ENCODE data around the gene NEDD4L.

The NEDD4L gene

DNA sequence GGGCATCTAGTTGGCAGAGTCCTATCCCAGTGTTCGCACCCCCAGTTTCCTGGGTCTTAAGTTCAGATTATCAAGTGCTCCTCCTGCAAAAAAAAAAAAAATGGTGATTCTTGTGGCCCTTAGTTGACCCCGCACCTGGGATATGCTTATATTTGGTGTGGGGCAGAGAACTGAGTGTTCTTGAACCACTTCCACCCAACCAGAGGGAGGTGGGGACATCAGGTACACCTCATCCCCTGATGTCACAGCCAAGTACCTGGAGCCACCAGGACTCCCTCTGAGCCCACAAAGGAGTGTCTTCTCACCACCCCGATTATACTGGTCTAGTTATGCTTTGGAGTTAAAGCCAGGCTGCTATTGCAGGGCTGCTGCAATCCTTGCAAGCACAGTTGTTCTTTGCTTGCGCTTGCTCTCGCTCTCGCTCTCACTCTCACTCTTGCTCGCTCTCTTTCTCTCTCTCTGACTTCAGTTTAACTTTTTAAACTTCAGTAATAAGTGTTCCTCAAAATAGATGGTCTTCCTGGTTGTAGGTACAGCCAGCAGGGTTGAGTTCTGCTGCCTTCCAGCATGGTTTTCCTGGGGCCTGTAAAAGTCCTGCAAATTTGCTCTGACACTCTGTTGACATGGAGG, 265.7 kb downstream of the NEDD4L start:
- no peak overlapping the region for H3K4me3 ChIP-seq (ENCODE audit: insufficient read length, low read depth)
- H3K36me3 ChIP-seq (ENCODE audit: insufficient read depth, insufficient read length, low read length) = no peaks in the 10 kb centered on the region
- peaks cover 15% of the 10 kb centered on the region for H3K9me3 ChIP-seq (ENCODE audit: insufficient read depth, low read length)
- DNase-seq (ENCODE audit: low read depth, low spot score) = no peak
- TF ChIP-seq SUZ12 (IDR thresholded peaks at IDR 0.05; ENCODE audit: extremely low read depth, insufficient read depth, insufficient read length) (no peak), ZNF274 (IDR thresholded peaks at IDR 0.05; ENCODE audit: low read depth, low read length) (no peak), YY1 (IDR thresholded peaks at IDR 0.05; ENCODE audit: insufficient read depth, insufficient read length) (no peak)
- no peak overlapping the region for H3K9ac ChIP-seq (ENCODE audit: insufficient read length, low read depth)
- no peaks in the 10 kb centered on the region for H3K27me3 ChIP-seq (ENCODE audit: insufficient read depth, insufficient read length)
- peaks cover 4% of the 10 kb centered on the region for H3K4me1 ChIP-seq (ENCODE audit: insufficient read depth, insufficient read length)

DNA sequence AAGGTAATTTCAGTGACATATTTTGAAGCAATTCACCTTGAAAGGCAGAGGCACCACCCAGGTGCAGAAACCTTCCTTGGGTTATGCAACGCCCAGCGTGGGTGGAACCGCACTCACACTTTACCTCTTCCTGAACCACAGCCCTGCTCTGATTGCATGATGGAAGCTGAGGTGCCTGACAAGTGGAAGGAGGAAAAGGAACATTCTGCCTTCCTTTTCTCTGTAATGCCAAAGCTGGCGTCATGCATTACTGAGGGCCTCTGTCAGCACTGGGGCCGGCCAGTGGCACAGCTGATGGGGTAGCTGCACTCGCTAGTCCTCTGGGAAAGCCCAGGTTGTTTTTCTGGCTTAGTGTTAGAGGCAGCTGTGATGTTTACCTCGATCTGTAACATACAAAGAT, 266.5 kb downstream of the NEDD4L start:
- Histone ChIP-seq H3K27me3 (ENCODE audit: insufficient read depth, insufficient read length) (no peaks in the 10 kb centered on the region), H3K9ac (ENCODE audit: insufficient read length, low read depth) (no peak overlapping the region), H3K36me3 (ENCODE audit: insufficient read depth, insufficient read length, low read length) (no peaks in the 10 kb centered on the region), H3K4me3 (ENCODE audit: insufficient read length, low read depth) (no peak overlapping the region), H3K4me1 (ENCODE audit: insufficient read depth, insufficient read length) (peaks cover 4% of the 10 kb centered on the region), H3K9me3 (ENCODE audit: insufficient read depth, low read length) (peaks cover 9% of the 10 kb centered on the region)
- no peak for DNase-seq (ENCODE audit: low read depth, low spot score)
- no peak for TF ChIP-seq SUZ12 (IDR thresholded peaks at IDR 0.05; ENCODE audit: extremely low read depth, insufficient read depth, insufficient read length)
- no peak for TF ChIP-seq ZNF274 (IDR thresholded peaks at IDR 0.05; ENCODE audit: low read depth, low read length)

DNA sequence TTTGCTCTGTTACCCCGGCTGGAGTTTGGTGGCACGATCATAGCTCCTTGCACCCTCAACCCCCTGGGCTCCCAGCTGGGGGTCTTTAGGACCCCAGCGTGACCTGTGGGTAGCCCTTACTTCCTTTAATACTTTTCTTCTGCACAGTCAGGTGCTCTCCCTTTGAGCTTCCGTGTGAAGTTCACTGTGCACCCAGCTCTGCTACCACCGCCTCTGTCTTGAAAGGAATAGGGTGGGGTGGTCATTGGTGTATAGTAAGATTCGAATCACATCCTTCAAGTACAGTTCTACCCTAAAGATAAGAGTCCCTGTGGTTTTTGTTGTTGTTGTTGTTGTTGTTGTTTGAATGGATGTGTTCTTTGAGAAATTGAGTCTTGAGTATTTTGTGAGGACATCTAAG, 267.4 kb downstream of the NEDD4L start:
- no peaks in the 10 kb centered on the region for H3K27me3 ChIP-seq (ENCODE audit: insufficient read depth, insufficient read length)
- H3K9me3 ChIP-seq (ENCODE audit: insufficient read depth, low read length) = 0 out of 2 replicates have a peak, but pooled peaks cover under 1% of the 10 kb centered on the region
- no peak overlapping the region for H3K9ac ChIP-seq (ENCODE audit: insufficient read length, low read depth)
- TF ChIP-seq ZNF274 (IDR thresholded peaks at IDR 0.05; ENCODE audit: low read depth, low read length) = no peak
- H3K4me3 ChIP-seq (ENCODE audit: insufficient read length, low read depth) = no peak overlapping the region
- no peak for DNase-seq (ENCODE audit: low read depth, low spot score)
- peaks cover 8% of the 10 kb centered on the region for H3K4me1 ChIP-seq (ENCODE audit: insufficient read depth, insufficient read length)
- H3K36me3 ChIP-seq (ENCODE audit: insufficient read depth, insufficient read length, low read length) = peaks cover 5% of the 10 kb centered on the region

DNA sequence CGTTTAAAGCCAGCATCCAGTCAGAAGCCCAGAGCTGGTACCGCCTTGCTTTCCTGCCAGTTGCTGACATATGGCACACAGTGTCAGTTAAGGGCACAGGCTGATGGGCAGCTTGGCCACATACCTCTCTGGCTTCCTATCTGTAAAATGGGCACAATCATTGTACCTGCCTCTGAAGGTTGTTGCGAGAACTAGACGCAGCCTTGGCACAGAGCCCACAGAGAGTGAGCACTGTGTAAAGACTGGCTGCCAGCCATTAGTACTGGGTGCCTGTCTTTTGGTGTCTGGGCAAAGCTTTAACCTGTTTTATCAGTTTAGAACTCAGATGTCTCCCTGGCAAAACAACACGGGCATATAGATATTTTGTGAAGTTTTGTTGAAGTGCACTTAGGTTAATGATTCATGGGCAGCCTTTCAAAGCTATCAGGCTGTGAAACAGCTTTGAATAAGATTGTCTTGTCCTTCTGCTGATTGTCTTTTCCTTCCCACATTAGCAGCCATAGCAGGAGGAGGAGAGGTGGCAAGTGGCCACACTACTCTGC, 269.5 kb downstream of the NEDD4L start:
- Histone ChIP-seq H3K36me3 (ENCODE audit: insufficient read depth, insufficient read length, low read length) (peaks cover 6% of the 10 kb centered on the region), H3K9me3 (ENCODE audit: insufficient read depth, low read length) (no peaks in the 10 kb centered on the region), H3K4me1 (ENCODE audit: insufficient read depth, insufficient read length) (peaks cover 7% of the 10 kb centered on the region), H3K27me3 (ENCODE audit: insufficient read depth, insufficient read length) (no peaks in the 10 kb centered on the region), H3K4me3 (ENCODE audit: insufficient read length, low read depth) (no peak overlapping the region), H3K9ac (ENCODE audit: insufficient read length, low read depth) (no peak overlapping the region)
- DNase-seq (ENCODE audit: low read depth, low spot score) = no peak
- no peak for TF ChIP-seq SUZ12 (IDR thresholded peaks at IDR 0.05; ENCODE audit: extremely low read depth, insufficient read depth, insufficient read length)
- no peak for TF ChIP-seq YY1 (IDR thresholded peaks at IDR 0.05; ENCODE audit: insufficient read depth, insufficient read length)
- no peak for TF ChIP-seq ZNF274 (IDR thresholded peaks at IDR 0.05; ENCODE audit: low read depth, low read length)

DNA sequence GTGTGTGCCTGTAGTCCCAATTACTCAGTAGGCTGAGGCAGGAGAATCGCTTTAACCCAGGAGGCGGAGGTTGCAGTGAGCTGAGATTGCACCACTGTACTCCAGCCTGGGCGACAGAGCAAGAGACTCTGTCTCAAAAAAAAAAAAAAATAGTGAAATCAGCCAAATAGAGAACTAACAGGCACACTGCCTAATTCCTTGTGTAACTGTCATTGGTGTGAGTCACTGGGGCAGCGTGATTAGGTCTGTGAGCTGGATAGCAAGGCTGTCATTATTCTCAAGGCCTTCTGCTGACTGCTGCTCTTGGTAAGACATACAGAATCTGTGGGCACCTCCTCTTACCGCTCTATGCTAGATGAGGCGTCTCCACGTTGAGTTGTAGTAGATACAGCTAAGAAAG, 270.3 kb downstream of the NEDD4L start:
- TF ChIP-seq ZNF274 (IDR thresholded peaks at IDR 0.05; ENCODE audit: low read depth, low read length) (no peak), YY1 (IDR thresholded peaks at IDR 0.05; ENCODE audit: insufficient read depth, insufficient read length) (no peak), SUZ12 (IDR thresholded peaks at IDR 0.05; ENCODE audit: extremely low read depth, insufficient read depth, insufficient read length) (no peak)
- Histone ChIP-seq H3K36me3 (ENCODE audit: insufficient read depth, insufficient read length, low read length) (peaks cover 6% of the 10 kb centered on the region), H3K9me3 (ENCODE audit: insufficient read depth, low read length) (no peaks in the 10 kb centered on the region), H3K9ac (ENCODE audit: insufficient read length, low read depth) (no peak overlapping the region), H3K4me1 (ENCODE audit: insufficient read depth, insufficient read length) (peaks cover 7% of the 10 kb centered on the region), H3K27me3 (ENCODE audit: insufficient read depth, insufficient read length) (no peaks in the 10 kb centered on the region), H3K4me3 (ENCODE audit: insufficient read length, low read depth) (no peak overlapping the region)
- DNase-seq (ENCODE audit: low read depth, low spot score) = no peak

DNA sequence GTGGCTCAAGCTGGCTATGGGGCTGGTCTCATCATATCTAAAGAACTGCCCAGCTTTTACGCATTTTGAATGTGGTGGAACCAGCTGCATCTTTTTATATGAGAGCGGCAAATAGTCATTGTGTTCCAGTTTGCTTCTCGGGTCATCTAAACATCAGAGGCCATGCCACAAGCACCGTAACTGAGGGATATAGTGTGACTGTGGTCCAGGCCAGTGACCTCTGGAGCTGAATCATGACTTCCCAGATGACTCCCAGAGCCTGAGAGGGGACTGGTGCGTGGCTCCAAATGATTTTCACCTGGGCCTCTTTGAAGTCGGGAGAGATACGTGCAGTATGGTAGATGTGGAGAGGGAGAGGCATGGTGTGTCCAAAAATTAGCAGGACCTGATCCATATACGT, 271.0 kb downstream of the NEDD4L start:
- no peak overlapping the region for H3K4me3 ChIP-seq (ENCODE audit: insufficient read length, low read depth)
- TF ChIP-seq YY1 (IDR thresholded peaks at IDR 0.05; ENCODE audit: insufficient read depth, insufficient read length) = no peak
- TF ChIP-seq ZNF274 (IDR thresholded peaks at IDR 0.05; ENCODE audit: low read depth, low read length) = no peak
- no peak for TF ChIP-seq SUZ12 (IDR thresholded peaks at IDR 0.05; ENCODE audit: extremely low read depth, insufficient read depth, insufficient read length)
- peaks cover 7% of the 10 kb centered on the region for H3K4me1 ChIP-seq (ENCODE audit: insufficient read depth, insufficient read length)

DNA sequence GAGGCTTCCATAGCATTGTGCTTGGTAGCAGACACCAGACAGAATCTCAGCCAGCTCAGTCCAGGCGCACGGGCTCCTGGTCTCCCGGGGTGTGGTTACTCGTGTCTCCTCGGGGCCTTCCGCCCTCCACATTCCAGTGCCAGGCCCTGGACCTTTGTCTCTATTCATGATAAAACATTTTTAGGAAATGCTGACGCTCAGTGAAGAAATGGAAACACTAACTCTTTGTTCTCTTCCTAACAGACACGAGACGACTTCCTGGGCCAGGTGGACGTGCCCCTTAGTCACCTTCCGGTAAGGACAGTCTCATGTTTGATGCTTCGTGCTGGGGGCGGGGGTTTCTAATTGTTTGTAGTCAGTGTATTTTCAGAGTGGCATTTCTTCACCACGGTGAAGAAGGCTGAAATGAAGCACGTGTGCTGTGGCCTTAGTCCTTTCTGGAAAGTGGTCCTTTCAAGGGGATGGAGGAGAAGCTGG, 271.8 kb downstream of the NEDD4L start:
- Histone ChIP-seq H3K4me3 (ENCODE audit: insufficient read length, low read depth) (no peak overlapping the region), H3K9me3 (ENCODE audit: insufficient read depth, low read length) (no peaks in the 10 kb centered on the region), H3K4me1 (ENCODE audit: insufficient read depth, insufficient read length) (peaks cover 4% of the 10 kb centered on the region), H3K27me3 (ENCODE audit: insufficient read depth, insufficient read length) (no peaks in the 10 kb centered on the region), H3K9ac (ENCODE audit: insufficient read length, low read depth) (no peak overlapping the region), H3K36me3 (ENCODE audit: insufficient read depth, insufficient read length, low read length) (peaks cover 6% of the 10 kb centered on the region)
- no peak for TF ChIP-seq YY1 (IDR thresholded peaks at IDR 0.05; ENCODE audit: insufficient read depth, insufficient read length)
- no peak for TF ChIP-seq SUZ12 (IDR thresholded peaks at IDR 0.05; ENCODE audit: extremely low read depth, insufficient read depth, insufficient read length)
- TF ChIP-seq ZNF274 (IDR thresholded peaks at IDR 0.05; ENCODE audit: low read depth, low read length) = no peak
- no peak for DNase-seq (ENCODE audit: low read depth, low spot score)

More for the DNA sequence above, 271.0 kb downstream of the NEDD4L start:
- Histone ChIP-seq H3K9ac (ENCODE audit: insufficient read length, low read depth) (no peak overlapping the region), H3K36me3 (ENCODE audit: insufficient read depth, insufficient read length, low read length) (peaks cover 6% of the 10 kb centered on the region), H3K27me3 (ENCODE audit: insufficient read depth, insufficient read length) (no peaks in the 10 kb centered on the region), H3K9me3 (ENCODE audit: insufficient read depth, low read length) (no peaks in the 10 kb centered on the region)
- no peak for DNase-seq (ENCODE audit: low read depth, low spot score)

All from NT2/D1 (cell line).